GM12872 (cell line): ENCODE results near the gene TMEM38B.

Experiments used
- CTCF ChIP-seq: IDR thresholded peaks from 3 replicates; pipeline ENCODE4 v1.5.1; 2011; ENCODE audit warnings: low read depth, mild to moderate bottlenecking, low read length, moderate library complexity; ENCODE audit not compliant: insufficient read depth

TMEM38B gene

GRCh38 chr9:105683688-105684275, 10.6 kb upstream of the TMEM38B start:
- TF ChIP-seq CTCF: no peak

GRCh38 chr9:105686936-105687335, 7.4 kb upstream of the TMEM38B start:
- TF ChIP-seq CTCF: no peak

- TF ChIP-seq CTCF: peak; percentile 36; the same call in 2 of the 3 replicates
Observed at GRCh38 chr9:105690742-105691141, 3.6 kb upstream of the TMEM38B start.

- no peak for TF ChIP-seq CTCF
Observed at GRCh38 chr9:105693435-105694189, 729 bp upstream of the TMEM38B start.

- TF ChIP-seq CTCF: no peak
Observed at GRCh38 chr9:105694848-105695581, 674 bp downstream of the TMEM38B start.

GRCh38 chr9:105696219-105696793, 2.0 kb downstream of the TMEM38B start:
- TF ChIP-seq CTCF: no peak

GRCh38 chr9:105697871-105698270, 3.5 kb downstream of the TMEM38B start:
- TF ChIP-seq CTCF: no peak
